GM23338 (cell line): Measurements from ENCODE around the gene DUSP10. TPM values are rescaled to one million over a fixed set of nuclear protein-coding genes. Genes with fewer than 3 reads are reported as not detected.

Experiments used
- ATAC-seq: fragments of 200-7000 bp; cut with Tn5 transposase; 3 replicates; pipeline ENCODE4 v1.9.1; 2020
- DNase-seq: peaks from one replicate; pipeline ENCODE4 v3.0.0-alpha.2; 2015; ENCODE audit warnings: low spot score
- H2AFZ ChIP-seq: fragments of 200-600 bp; sonication (generic); 2 replicates; pipeline ENCODE4 v1.8.0; 2016; ENCODE audit warnings: antibody characterized with exemption, mild to moderate bottlenecking, moderate library complexity
- H3F3A ChIP-seq: fragments of 200-600 bp; sonication (generic); replicated peaks from 2 replicates; pipeline ENCODE4 v1.8.0; 2017; ENCODE audit warnings: antibody characterized with exemption, mixed run types, low read depth
- H3K27ac ChIP-seq: fragments of 200-600 bp; sonication (generic); 2 replicates; pipeline ENCODE4 v1.6.1; 2016; ENCODE audit warnings: low read depth
- H3K27me3 ChIP-seq: fragments of 200-600 bp; sonication (generic); 2 replicates; pipeline ENCODE4 v1.8.0; 2016; ENCODE audit warnings: mild to moderate bottlenecking, mixed run types, moderate library complexity; ENCODE audit not compliant: insufficient read depth
- H3K36me3 ChIP-seq: fragments of 200-600 bp; sonication (generic); 2 replicates; pipeline ENCODE4 v1.8.0; 2016; ENCODE audit warnings: mild to moderate bottlenecking; ENCODE audit not compliant: insufficient read depth
- H3K4me1 ChIP-seq: fragments of 200-600 bp; sonication (generic); 2 replicates; pipeline ENCODE4 v1.8.0; 2016; ENCODE audit warnings: mild to moderate bottlenecking, moderate library complexity; ENCODE audit not compliant: insufficient read depth
- H3K4me2 ChIP-seq: fragments of 200-600 bp; sonication (generic); 2 replicates; pipeline ENCODE4 v1.7.1; 2017; ENCODE audit warnings: mixed run types
- H3K4me3 ChIP-seq: fragments of 200-600 bp; sonication (generic); 2 replicates; pipeline ENCODE4 v1.6.1; 2016; ENCODE audit warnings: mixed run types
- H3K79me2 ChIP-seq: fragments of 200-600 bp; sonication (generic); replicated peaks from 2 replicates; pipeline ENCODE4 v1.8.0; 2017; ENCODE audit warnings: mild to moderate bottlenecking; ENCODE audit not compliant: insufficient read depth
- H3K9me2 ChIP-seq: fragments of 200-600 bp; sonication (generic); 2 replicates; pipeline ENCODE4 v1.8.0; 2017; ENCODE audit not compliant: insufficient read depth
- H4K20me1 ChIP-seq: fragments of 200-600 bp; sonication (generic); replicated peaks from 2 replicates; pipeline ENCODE4 v1.8.0; 2017; ENCODE audit warnings: mild to moderate bottlenecking; ENCODE audit not compliant: insufficient read depth
- H3K27ac Mint-ChIP-seq: 2 replicates; pipeline ENCODE4 v1.8.0; 2020; ENCODE audit warnings: inconsistent platforms, mild to moderate bottlenecking, moderate library complexity, mixed read lengths
- H3K27me3 Mint-ChIP-seq: 3 replicates; pipeline ENCODE4 v1.8.0; 2022; ENCODE audit warnings: low read depth, mild to moderate bottlenecking, moderate library complexity, mixed read lengths, inconsistent platforms; ENCODE audit not compliant: insufficient read depth, poor library complexity
- H3K36me3 Mint-ChIP-seq: 3 replicates; pipeline ENCODE4 v1.8.0; 2021; ENCODE audit warnings: low read depth, mild to moderate bottlenecking, inconsistent platforms, moderate library complexity, mixed read lengths
- H3K4me1 Mint-ChIP-seq: 3 replicates; pipeline ENCODE4 v1.8.0; 2020; ENCODE audit warnings: mild to moderate bottlenecking, inconsistent platforms, mixed read lengths
- H3K4me3 Mint-ChIP-seq: 3 replicates; pipeline ENCODE4 v1.8.0; 2021; ENCODE audit warnings: moderate library complexity, mild to moderate bottlenecking, inconsistent platforms, mixed read lengths
- H3K9me3 Mint-ChIP-seq: 3 replicates; pipeline ENCODE4 v1.8.0; 2020; ENCODE audit warnings: moderate library complexity, mild to moderate bottlenecking, inconsistent platforms, mixed read lengths
- EZH2 ChIP-seq: fragments of 200-600 bp; sonication (generic); IDR thresholded peaks from one replicate; pipeline ENCODE4 v1.8.0; 2017; ENCODE audit warnings: antibody characterized with exemption, mild to moderate bottlenecking, low read depth; ENCODE audit not compliant: unreplicated experiment
- EZH2phosphoT487 ChIP-seq: fragments of 200-600 bp; sonication (generic); IDR thresholded peaks from one replicate; pipeline ENCODE4 v1.8.1; 2018; ENCODE audit warnings: antibody characterized with exemption; ENCODE audit not compliant: unreplicated experiment
- POLR2AphosphoS5 ChIP-seq: IDR thresholded peaks from 2 replicates; pipeline ENCODE4 v1.6.1; 2016; ENCODE audit warnings: antibody characterized with exemption, low read depth
- STAT1 ChIP-seq: IDR thresholded peaks from one replicate; pipeline ENCODE4 v1.6.1; 2016; ENCODE audit warnings: antibody characterized with exemption; ENCODE audit not compliant: unreplicated experiment
- ZNF114 ChIP-seq: fragments of 250-450 bp; sonication (Bioruptor Pico); IDR thresholded peaks from 2 replicates; pipeline ENCODE4 v1.5.0; 2020; ENCODE audit warnings: mild to moderate bottlenecking, moderate library complexity
- polyA plus RNA-seq: library from polyadenylated mRNA; unstranded; fragments of >200 nt; fragmentation: Nextera tagmentation; extraction: Ambion mirVana; gene quantifications from 2 replicates; pipeline ENCODE4 v1.2.1, GENCODE V29; 2016
- total RNA-seq: library from RNA; depleted of rRNA; stranded (reverse); fragments of >200 nt; shearing (Covaris generic); gene quantifications from 2 replicates; pipeline ENCODE4 v1.2.3, GENCODE V29; 2014
- TF ChIP-seq, protein P1 (sequence below): fragments of 250-450 bp; sonication (Bioruptor Pico); IDR thresholded peaks from 2 replicates; pipeline ENCODE4 v1.5.0; 2020; ENCODE audit warnings: mild to moderate bottlenecking, moderate library complexity
- TF ChIP-seq, protein P2 (sequence below): IDR thresholded peaks from 2 replicates; pipeline ENCODE4 v1.6.1; 2016; ENCODE audit warnings: antibody characterized with exemption

DUSP10 gene
- total and polyA plus RNA-seq, 2 experiments from 2014 or later: 1.5 to 1.6 TPM

DNA sequence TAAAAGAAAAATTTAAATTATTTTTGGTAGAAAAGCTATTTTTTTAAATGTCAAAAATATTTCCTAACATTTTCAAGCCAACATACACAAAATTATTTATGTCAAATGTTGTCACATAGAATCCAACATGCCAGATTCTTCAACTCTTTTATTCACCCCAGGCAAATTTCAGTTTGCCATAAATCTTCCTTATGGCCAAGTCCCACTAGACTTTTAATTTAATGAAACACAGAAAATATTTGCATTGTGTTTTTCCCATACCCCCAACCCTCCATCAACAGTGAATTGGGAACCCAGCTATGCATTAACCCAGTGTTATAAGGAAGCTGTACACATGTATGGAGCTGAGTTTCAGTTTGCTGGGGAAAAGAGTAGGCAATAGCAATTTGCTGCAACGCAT, 41.4 kb downstream of the DUSP10 start:
- Histone ChIP-seq H3K27ac (no peak overlapping the region), H2AFZ (no peak overlapping the region), H3K4me2 (no peak overlapping the region), H3K27me3 (no peaks in the 10 kb centered on the region), H3K9me2 (no peaks in the 10 kb centered on the region), H4K20me1 (no peaks in the 10 kb centered on the region), H3K4me1 (no peaks in the 10 kb centered on the region), H3K4me3 (no peak overlapping the region), H3F3A (no peaks in the 10 kb centered on the region), H3K79me2 (no peaks in the 10 kb centered on the region), H3K36me3 (no peaks in the 10 kb centered on the region)
- no peak overlapping the region for H3K27ac Mint-ChIP-seq
- H3K4me1 Mint-ChIP-seq: no peaks in the 10 kb centered on the region
- H3K4me3 Mint-ChIP-seq: no peak overlapping the region
- DNase-seq (no peak), ATAC-seq (no peak)
- H3K27me3 Mint-ChIP-seq: peaks cover 4% of the 10 kb centered on the region
- H3K36me3 Mint-ChIP-seq: no peaks in the 10 kb centered on the region
- H3K9me3 Mint-ChIP-seq: no peaks in the 10 kb centered on the region
- TF ChIP-seq, protein P1, sequence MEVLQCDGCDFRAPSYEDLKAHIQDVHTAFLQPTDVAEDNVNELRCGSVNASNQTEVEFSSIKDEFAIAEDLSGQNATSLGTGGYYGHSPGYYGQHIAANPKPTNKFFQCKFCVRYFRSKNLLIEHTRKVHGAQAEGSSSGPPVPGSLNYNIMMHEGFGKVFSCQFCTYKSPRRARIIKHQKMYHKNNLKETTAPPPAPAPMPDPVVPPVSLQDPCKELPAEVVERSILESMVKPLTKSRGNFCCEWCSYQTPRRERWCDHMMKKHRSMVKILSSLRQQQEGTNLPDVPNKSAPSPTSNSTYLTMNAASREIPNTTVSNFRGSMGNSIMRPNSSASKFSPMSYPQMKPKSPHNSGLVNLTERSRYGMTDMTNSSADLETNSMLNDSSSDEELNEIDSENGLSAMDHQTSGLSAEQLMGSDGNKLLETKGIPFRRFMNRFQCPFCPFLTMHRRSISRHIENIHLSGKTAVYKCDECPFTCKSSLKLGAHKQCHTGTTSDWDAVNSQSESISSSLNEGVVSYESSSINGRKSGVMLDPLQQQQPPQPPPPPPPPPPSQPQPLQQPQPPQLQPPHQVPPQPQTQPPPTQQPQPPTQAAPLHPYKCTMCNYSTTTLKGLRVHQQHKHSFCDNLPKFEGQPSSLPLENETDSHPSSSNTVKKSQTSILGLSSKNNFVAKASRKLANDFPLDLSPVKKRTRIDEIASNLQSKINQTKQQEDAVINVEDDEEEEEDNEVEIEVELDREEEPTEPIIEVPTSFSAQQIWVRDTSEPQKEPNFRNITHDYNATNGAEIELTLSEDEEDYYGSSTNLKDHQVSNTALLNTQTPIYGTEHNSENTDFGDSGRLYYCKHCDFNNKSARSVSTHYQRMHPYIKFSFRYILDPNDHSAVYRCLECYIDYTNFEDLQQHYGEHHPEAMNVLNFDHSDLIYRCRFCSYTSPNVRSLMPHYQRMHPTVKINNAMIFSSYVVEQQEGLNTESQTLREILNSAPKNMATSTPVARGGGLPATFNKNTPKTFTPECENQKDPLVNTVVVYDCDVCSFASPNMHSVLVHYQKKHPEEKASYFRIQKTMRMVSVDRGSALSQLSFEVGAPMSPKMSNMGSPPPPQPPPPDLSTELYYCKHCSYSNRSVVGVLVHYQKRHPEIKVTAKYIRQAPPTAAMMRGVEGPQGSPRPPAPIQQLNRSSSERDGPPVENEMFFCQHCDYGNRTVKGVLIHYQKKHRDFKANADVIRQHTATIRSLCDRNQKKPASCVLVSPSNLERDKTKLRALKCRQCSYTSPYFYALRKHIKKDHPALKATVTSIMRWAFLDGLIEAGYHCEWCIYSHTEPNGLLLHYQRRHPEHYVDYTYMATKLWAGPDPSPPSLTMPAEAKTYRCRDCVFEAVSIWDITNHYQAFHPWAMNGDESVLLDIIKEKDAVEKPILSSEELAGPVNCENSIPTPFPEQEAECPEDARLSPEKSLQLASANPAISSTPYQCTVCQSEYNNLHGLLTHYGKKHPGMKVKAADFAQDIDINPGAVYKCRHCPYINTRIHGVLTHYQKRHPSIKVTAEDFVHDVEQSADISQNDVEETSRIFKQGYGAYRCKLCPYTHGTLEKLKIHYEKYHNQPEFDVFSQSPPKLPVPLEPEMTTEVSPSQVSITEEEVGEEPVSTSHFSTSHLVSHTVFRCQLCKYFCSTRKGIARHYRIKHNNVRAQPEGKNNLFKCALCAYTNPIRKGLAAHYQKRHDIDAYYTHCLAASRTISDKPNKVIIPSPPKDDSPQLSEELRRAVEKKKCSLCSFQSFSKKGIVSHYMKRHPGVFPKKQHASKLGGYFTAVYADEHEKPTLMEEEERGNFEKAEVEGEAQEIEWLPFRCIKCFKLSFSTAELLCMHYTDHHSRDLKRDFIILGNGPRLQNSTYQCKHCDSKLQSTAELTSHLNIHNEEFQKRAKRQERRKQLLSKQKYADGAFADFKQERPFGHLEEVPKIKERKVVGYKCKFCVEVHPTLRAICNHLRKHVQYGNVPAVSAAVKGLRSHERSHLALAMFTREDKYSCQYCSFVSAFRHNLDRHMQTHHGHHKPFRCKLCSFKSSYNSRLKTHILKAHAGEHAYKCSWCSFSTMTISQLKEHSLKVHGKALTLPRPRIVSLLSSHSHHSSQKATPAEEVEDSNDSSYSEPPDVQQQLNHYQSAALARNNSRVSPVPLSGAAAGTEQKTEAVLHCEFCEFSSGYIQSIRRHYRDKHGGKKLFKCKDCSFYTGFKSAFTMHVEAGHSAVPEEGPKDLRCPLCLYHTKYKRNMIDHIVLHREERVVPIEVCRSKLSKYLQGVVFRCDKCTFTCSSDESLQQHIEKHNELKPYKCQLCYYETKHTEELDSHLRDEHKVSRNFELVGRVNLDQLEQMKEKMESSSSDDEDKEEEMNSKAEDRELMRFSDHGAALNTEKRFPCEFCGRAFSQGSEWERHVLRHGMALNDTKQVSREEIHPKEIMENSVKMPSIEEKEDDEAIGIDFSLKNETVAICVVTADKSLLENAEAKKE: no peak
- TF ChIP-seq, protein P2, sequence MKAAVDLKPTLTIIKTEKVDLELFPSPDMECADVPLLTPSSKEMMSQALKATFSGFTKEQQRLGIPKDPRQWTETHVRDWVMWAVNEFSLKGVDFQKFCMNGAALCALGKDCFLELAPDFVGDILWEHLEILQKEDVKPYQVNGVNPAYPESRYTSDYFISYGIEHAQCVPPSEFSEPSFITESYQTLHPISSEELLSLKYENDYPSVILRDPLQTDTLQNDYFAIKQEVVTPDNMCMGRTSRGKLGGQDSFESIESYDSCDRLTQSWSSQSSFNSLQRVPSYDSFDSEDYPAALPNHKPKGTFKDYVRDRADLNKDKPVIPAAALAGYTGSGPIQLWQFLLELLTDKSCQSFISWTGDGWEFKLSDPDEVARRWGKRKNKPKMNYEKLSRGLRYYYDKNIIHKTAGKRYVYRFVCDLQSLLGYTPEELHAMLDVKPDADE: no peak
- TF ChIP-seq ZNF114 (CRISPR knock-in tag) (no peak), EZH2 (no peak), STAT1 (no peak), POLR2AphosphoS5 (no peak), EZH2phosphoT487 (no peak)
